Adrenal gland (tissue), 12 donors: ENCODE results near the gene GTF2H1. TPM values are rescaled to one million over a fixed set of nuclear protein-coding genes. Genes with fewer than 3 reads are reported as not detected.
"Not testable (repeated sequence)": the region's sequence is repeated elsewhere in the genome, so short reads cannot be mapped to it uniquely, and the experiment has no call there.

Experiments used
- DNase-seq, 7 donors: peaks; one replicate each; pipeline ENCODE4 v3.0.0-alpha.2; 2019 to 2020
- H3K27ac ChIP-seq, 5 donors: fragments of 200-600 bp; sonication (generic) in 4 of 5; 1 replicate in 3 of 5; 2 replicates in 2 of 5; pipeline versions ENCODE4 v1.5.1 to v1.8.0; 2016 to 2020; ENCODE audit warnings: mild to moderate bottlenecking in 1 of 5
- H3K27me3 ChIP-seq: fragments of 200-600 bp; 2 replicates; pipeline ENCODE4 v1.8.0; 2021
- H3K36me3 ChIP-seq, 2 donors: fragments of 200-600 bp; replicated peaks in 1 of 2; 1 replicate in 1 of 2; 2 replicates in 1 of 2; pipeline versions ENCODE4 v1.5.1 to v1.8.0; 2018 to 2022
- H3K4me1 ChIP-seq, 2 donors: fragments of 200-600 bp; replicated peaks in 1 of 2; 1 replicate in 1 of 2; 2 replicates in 1 of 2; pipeline versions ENCODE4 v1.5.1 to v1.8.0; 2018 to 2021
- H3K4me3 ChIP-seq, 4 donors: fragments of 200-600 bp; sonication (generic) in 3 of 4; one replicate each; pipeline ENCODE4 v1.5.1; 2016 to 2018
- H3K9me3 ChIP-seq, 3 donors: fragments of 200-600 bp; sonication (generic) in 1 of 3; replicated peaks in 1 of 3; 1 replicate in 2 of 3; 2 replicates in 1 of 3; pipeline versions ENCODE4 v1.5.1 to v1.8.0; 2016 to 2021
- CTCF ChIP-seq, 6 experiments: fragments of 450-650 bp in 4 of 6; fragments of 200-600 bp in 2 of 6; sonication (generic) in 1 of 6; IDR thresholded peaks; 1 replicate in 5 of 6; 2 replicates in 1 of 6; pipeline versions ENCODE4 v1.5.1 to v1.8.0; 2016 to 2021; ENCODE audit warnings: antibody characterized with exemption in 6 of 6, mild to moderate bottlenecking in 2 of 6, moderate library complexity in 1 of 6
- POLR2A ChIP-seq, 2 donors: fragments of 450-650 bp; IDR thresholded peaks; one replicate each; pipeline ENCODE4 v1.6.1; 2017; ENCODE audit warnings: antibody characterized with exemption in 2 of 2, mild to moderate bottlenecking in 2 of 2, moderate library complexity in 1 of 2
- WGBS, 4 donors: extraction: QIAGEN DNeasy Blood & Tissue Kit in 2 of 4; methylation state at CpG; one replicate each; pipeline versions ENCODE4 v1.1.5 to v1.1.7; 2013 to 2017; 5-methylcytosine and 5-hydroxymethylcytosine counted together
- intact Hi-C, 2 donors: fragments of 100-400 bp; cut with DNase I; formaldehyde crosslinking; loops; one replicate each; pipeline versions ENCODE4 v1.14.1 to v1.15.0; 2022 to 2023
- polyA plus RNA-seq, 3 donors: library from polyadenylated mRNA; stranded (reverse); fragments of 200-250 nt in 2 of 3; fragments of 350-450 nt in 1 of 3; fragmentation: Illumina TruSeq in 1 of 3; extraction: RNeasy Lipid Tissue Mini Kit (QIAGEN cat#74804) in 1 of 3; gene quantifications; one replicate each; pipeline ENCODE4 v1.2.3, GENCODE V29; 2013 to 2014
- total RNA-seq, 9 donors: library from RNA; depleted of rRNA in 4 of 9; stranded (reverse); fragments of >200 nt in 4 of 9; fragments of 120-200 nt in 1 of 9; fragmentation: NEBNext Ultra II Directional in 1 of 9; extraction: Animal tissue kit (Norgen Biotek cat#: 25700) in 1 of 9; gene quantifications; one replicate each; pipeline versions ENCODE4 v1.1.0 to v1.2.4, GENCODE V29; 2013 to 2023
- donor health status: healthy with polysubstance abuse.
- donor health status: Bipolar disorder and iron deficiency.
- donor health status: DM: yes; HTN: yes; CAD: no.
- donor health status: DM: no; HTN: no; CAD: no.
- donor health status: DM: no; HTN: no; CAD: no.
- donor health status: DM: yes; HTN: yes; CAD: no.

The GTF2H1 gene
- total and polyA plus RNA-seq, 12 donors = 18.0 to 86.4 (median 44.4) TPM

GRCh38 chr11:18397921-18398320, 75.6 kb downstream of the GTF2H1 start:
- DNase-seq = no peak
- Histone ChIP-seq H3K27me3 (no peaks in the 10 kb centered on the region), H3K36me3 (peaks cover 0 to 62% of the 10 kb centered on the region in 2 donors), H3K27ac (no peak overlapping the region), H3K4me1 (peaks cover 14 to 25% of the 10 kb centered on the region in 2 donors), H3K9me3 (no peaks in the 10 kb centered on the region), H3K4me3 (no peak overlapping the region)
- no peak for TF ChIP-seq CTCF (IDR thresholded peaks at IDR 0.05)
- intact Hi-C loops = loop anchor here in 1 of 2 donors (10.0 kb wide), 1 partner anchor 73 kb away; the partner anchor contains the start of genes GTF2H1 and HPS5
- 87 to 93% (median 93%) methylated on average over 3 of the region's 3 CpGs for WGBS, 4 donors

- H3K27me3 ChIP-seq = not testable (repeated sequence)
- 90 to 94% (median 92%) methylated on average over 9 of the region's 9 CpGs for WGBS, 4 donors
Observed at GRCh38 chr11:18401077-18401476, 78.7 kb downstream of the GTF2H1 start.

GRCh38 chr11:18404062-18404461, 81.7 kb downstream of the GTF2H1 start:
- TF ChIP-seq CTCF (IDR thresholded peaks at IDR 0.05) = no peak
- no peak for TF ChIP-seq POLR2A (IDR thresholded peaks at IDR 0.05)
- no peak overlapping the region for H3K27ac ChIP-seq
- H3K27me3 ChIP-seq = no peaks in the 10 kb centered on the region
- H3K4me1 ChIP-seq = no peaks in the 10 kb centered on the region
- no peak overlapping the region for H3K4me3 ChIP-seq
- H3K36me3 ChIP-seq = peaks cover 0 to 97% of the 10 kb centered on the region in 2 donors
- H3K9me3 ChIP-seq = no peaks in the 10 kb centered on the region
- DNase-seq = no peak
- intact Hi-C loops = loop anchor here in 1 of 2 donors (10.0 kb wide), 1 partner anchor 111 kb away; no protein-coding TSS in a partner anchor
- WGBS, 4 donors = 87 to 96% (median 93%) methylated on average over 4 of the region's 4 CpGs

More at GRCh38 chr11:18401077-18401476, 78.7 kb downstream of the GTF2H1 start:
- not testable (repeated sequence) for H3K4me3 ChIP-seq, H3K9me3 ChIP-seq, H3K27ac ChIP-seq, DNase-seq
- peaks cover 8 to 15% of the 10 kb centered on the region in 2 donors for H3K4me1 ChIP-seq
- intact Hi-C loops = loop anchor here in 1 of 2 donors (10.0 kb wide), 1 partner anchor 114 kb away; no protein-coding TSS in a partner anchor
- peaks cover 0 to 94% of the 10 kb centered on the region in 2 donors for H3K36me3 ChIP-seq

- intact Hi-C loops = loop anchor here in 1 of 2 donors (10.0 kb wide), 1 partner anchor 107 kb away; no protein-coding TSS in a partner anchor
- H3K4me3 ChIP-seq, H3K27me3 ChIP-seq, H3K4me1 ChIP-seq, H3K9me3 ChIP-seq: not testable (repeated sequence)
- H3K27ac ChIP-seq = peak overlapping the region in 2 of 5 donors; percentile 43 to 53
- peak in 2 of 7 donors; percentile 35 to 47 for DNase-seq
- WGBS, 4 donors = 32 to 49% (median 40%) methylated on average over 3 of the region's 3 CpGs
- peaks cover 0 to 64% of the 10 kb centered on the region in 2 donors for H3K36me3 ChIP-seq
Observed at GRCh38 chr11:18407400-18407799, 85.0 kb downstream of the GTF2H1 start.

GRCh38 chr11:18408558-18409291, 86.4 kb downstream of the GTF2H1 start:
- no peak overlapping the region for H3K27ac ChIP-seq
- 95 to 96% (median 95%) methylated on average over 9 of the region's 9 CpGs for WGBS, 4 donors

More at GRCh38 chr11:18408558-18409291, 86.4 kb downstream of the GTF2H1 start:
- no peak for DNase-seq
- Histone ChIP-seq H3K36me3 (peaks cover 0 to 50% of the 10 kb centered on the region in 2 donors), H3K4me3 (no peak overlapping the region), H3K27me3 (no peaks in the 10 kb centered on the region), H3K9me3 (no peaks in the 10 kb centered on the region), H3K4me1 (no peaks in the 10 kb centered on the region)
- TF ChIP-seq POLR2A (IDR thresholded peaks at IDR 0.05) = peak in 1 of 2 donors; percentile 2
- no peak for TF ChIP-seq CTCF (IDR thresholded peaks at IDR 0.05)
- intact Hi-C loops = loop anchor here in 1 of 2 donors (10.0 kb wide), 1 partner anchor 106 kb away; no protein-coding TSS in a partner anchor
